Natural killer cell (primary cell): Measurements from ENCODE around the gene KCNS3. TPM values are rescaled to one million over a fixed set of nuclear protein-coding genes. Genes with fewer than 3 reads are reported as not detected.
"Not testable (repeated sequence)": the region's sequence is repeated elsewhere in the genome, so short reads cannot be mapped to it uniquely, and the experiment has no call there.

Experiments used
- ATAC-seq, 3 donors: fragments of 150-1000 bp in 2 of 3; fragments of 200-7000 bp in 1 of 3; cut with Tn5 transposase; 1 replicate in 1 of 3; 2 replicates in 2 of 3; pipeline ENCODE4 v1.10.0; 2021; ENCODE audit warnings: mild to moderate bottlenecking in 2 of 3, moderate library complexity in 2 of 3
- DNase-seq, 2 donors: peaks; one replicate each; pipeline versions ENCODE4 v3.0.0 to v3.0.0-alpha.2; 2013 to 2021; ENCODE audit warnings: mixed read lengths in 1 of 2
- H3K27ac ChIP-seq: one replicate; pipeline ENCODE4 v1.5.1; 2013; ENCODE audit warnings: mild to moderate bottlenecking, low read length
- H3K27me3 ChIP-seq: one replicate; pipeline ENCODE4 v1.6.1; 2013; ENCODE audit warnings: low read length; ENCODE audit not compliant: control insufficient read depth, insufficient read depth
- H3K36me3 ChIP-seq: one replicate; pipeline ENCODE4 v1.6.1; 2013; ENCODE audit warnings: low read length; ENCODE audit not compliant: control insufficient read depth, insufficient read depth
- H3K4me1 ChIP-seq: one replicate; pipeline ENCODE4 v1.6.1; 2013; ENCODE audit warnings: low read length; ENCODE audit not compliant: control insufficient read depth, insufficient read depth
- H3K4me3 ChIP-seq: one replicate; pipeline ENCODE4 v1.5.1; 2013; ENCODE audit warnings: low read length
- H3K9me3 ChIP-seq: one replicate; pipeline ENCODE4 v1.6.1; 2013; ENCODE audit warnings: low read length; ENCODE audit not compliant: control insufficient read depth, insufficient read depth
- H3K27ac Mint-ChIP-seq, 2 donors: one replicate each; pipeline ENCODE4 v1.8.0; 2022; ENCODE audit warnings: mild to moderate bottlenecking in 2 of 2, mixed read lengths in 2 of 2, moderate library complexity in 1 of 2
- H3K27me3 Mint-ChIP-seq, 2 donors: one replicate each; pipeline ENCODE4 v1.8.0; 2022; ENCODE audit warnings: low read depth in 2 of 2, mixed read lengths in 2 of 2
- H3K36me3 Mint-ChIP-seq: one replicate; pipeline ENCODE4 v1.8.0; 2022; ENCODE audit warnings: mixed read lengths
- H3K4me1 Mint-ChIP-seq, 2 donors: one replicate each; pipeline ENCODE4 v1.8.0; 2022; ENCODE audit warnings: mixed read lengths in 2 of 2
- H3K4me3 Mint-ChIP-seq: one replicate; pipeline ENCODE4 v1.8.0; 2022; ENCODE audit warnings: mild to moderate bottlenecking, moderate library complexity, mixed read lengths
- H3K9me3 Mint-ChIP-seq, 2 donors: one replicate each; pipeline ENCODE4 v1.8.0; 2022; ENCODE audit warnings: mixed read lengths in 2 of 2
- CTCF ChIP-seq: fragments of 200-600 bp; IDR thresholded peaks from one replicate; pipeline ENCODE4 v1.8.0; 2022; ENCODE audit warnings: antibody characterized with exemption
- WGBS: methylation state at CpG from one replicate; pipeline ENCODE4 v1.1.7; 2013; ENCODE audit warnings: missing lambda C conversion rate; ENCODE audit not compliant: insufficient coverage; 5-methylcytosine and 5-hydroxymethylcytosine counted together
- intact Hi-C: fragments of 100-400 bp; cut with micrococcal nuclease; formaldehyde crosslinking; loops from one replicate; pipeline ENCODE4 v1.14.2; 2022
- total RNA-seq, 4 donors: library from RNA; stranded (reverse); fragments of 120-200 nt in 1 of 4; gene quantifications; one replicate each; pipeline versions ENCODE4 v1.2.3 to v1.2.4, GENCODE V29; 2013 to 2022

The KCNS3 gene
- total RNA-seq, 3 donors from 2014 or later (not counting 1 experiment from before 2014, with no cell fraction given), result not detected

GRCh38 chr2:17962876-17963275, 84.4 kb downstream of the KCNS3 start:
- no peak overlapping the region for H3K4me3 Mint-ChIP-seq
- DNase-seq (no peak), ATAC-seq (no peak)
- no peaks in the 10 kb centered on the region for H3K36me3 Mint-ChIP-seq
- no peaks in the 10 kb centered on the region for H3K4me1 ChIP-seq
- H3K27me3 ChIP-seq, result no peaks in the 10 kb centered on the region
- no peak overlapping the region for H3K27ac Mint-ChIP-seq
- no peaks in the 10 kb centered on the region for H3K9me3 ChIP-seq
- no peaks in the 10 kb centered on the region for H3K36me3 ChIP-seq
- no peak overlapping the region for H3K4me3 ChIP-seq
- intact Hi-C loops, result no loop called here
- no peak for TF ChIP-seq CTCF
- peaks cover 5 to 8% of the 10 kb centered on the region in 2 donors for H3K9me3 Mint-ChIP-seq
- H3K27me3 Mint-ChIP-seq, result peaks cover 0 to 4% of the 10 kb centered on the region in 2 donors
- WGBS, result 18% methylated on average over 2 of the region's 2 CpGs
- H3K27ac ChIP-seq, result no peak overlapping the region
- peaks cover 0 to 4% of the 10 kb centered on the region in 2 donors for H3K4me1 Mint-ChIP-seq

DNA sequence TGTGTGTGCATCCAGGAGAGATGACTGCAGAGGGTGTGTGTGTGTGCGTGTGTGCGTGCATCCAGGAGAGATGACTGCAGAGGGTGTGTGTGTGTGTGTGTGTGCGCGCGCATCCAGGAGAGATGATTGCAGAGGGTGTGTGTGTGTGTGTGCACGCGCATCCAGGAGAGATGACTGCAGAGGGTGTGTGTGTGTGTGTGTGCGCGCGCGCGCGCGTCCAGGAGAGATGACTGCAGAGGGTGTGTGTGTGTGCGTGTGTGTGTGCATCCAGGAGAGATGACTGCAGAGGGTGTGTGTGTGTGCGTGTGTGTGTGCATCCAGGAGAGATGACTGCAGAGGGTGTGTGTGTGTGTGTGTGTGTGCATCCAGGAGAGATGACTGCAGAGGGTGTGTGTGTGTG, 85.1 kb downstream of the KCNS3 start:
- 100% methylated on average over 13 of the region's 16 CpGs for WGBS
- DNase-seq, H3K36me3 Mint-ChIP-seq, H3K27me3 ChIP-seq, intact Hi-C loops, H3K9me3 Mint-ChIP-seq, H3K27ac ChIP-seq, H3K9me3 ChIP-seq, H3K27me3 Mint-ChIP-seq, H3K36me3 ChIP-seq, ATAC-seq, H3K4me3 Mint-ChIP-seq, H3K27ac Mint-ChIP-seq, H3K4me3 ChIP-seq, H3K4me1 Mint-ChIP-seq, H3K4me1 ChIP-seq: not testable (repeated sequence)

- Histone ChIP-seq H3K4me3 (no peak overlapping the region), H3K27me3 (no peaks in the 10 kb centered on the region), H3K9me3 (no peaks in the 10 kb centered on the region), H3K4me1 (no peaks in the 10 kb centered on the region), H3K27ac (no peak overlapping the region), H3K36me3 (no peaks in the 10 kb centered on the region)
- ATAC-seq (no peak), DNase-seq (no peak)
- Mint-ChIP-seq H3K36me3 (no peaks in the 10 kb centered on the region), H3K4me3 (no peak overlapping the region), H3K27ac (no peak overlapping the region), H3K9me3 (peaks cover 5 to 8% of the 10 kb centered on the region in 2 donors), H3K27me3 (peaks cover 0 to 4% of the 10 kb centered on the region in 2 donors), H3K4me1 (peaks cover 0 to 4% of the 10 kb centered on the region in 2 donors)
- intact Hi-C loops, result no loop called here
- TF ChIP-seq CTCF, result no peak
- 35% methylated on average over 1 of the region's 3 CpGs for WGBS
Observed at GRCh38 chr2:17965196-17965595, 86.7 kb downstream of the KCNS3 start.

DNA sequence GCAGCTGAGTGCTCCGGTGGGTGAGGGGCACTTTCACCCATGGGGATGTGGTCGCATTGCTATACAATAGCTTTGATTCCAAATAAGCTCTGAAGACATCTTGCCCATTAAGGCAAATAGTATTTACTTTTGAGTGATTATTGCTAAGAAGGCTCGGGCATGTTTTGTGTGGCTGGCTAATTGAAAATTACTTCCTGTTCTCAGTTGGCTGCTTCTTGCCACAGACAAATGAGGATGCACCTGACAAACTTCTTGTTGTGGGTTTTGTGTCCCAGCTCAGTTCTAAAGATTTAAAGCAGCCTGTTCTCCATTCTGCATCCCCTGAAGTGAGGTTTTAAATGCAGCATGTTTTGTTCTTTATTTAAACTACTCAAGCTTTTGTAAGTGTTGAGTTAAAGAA, 88.3 kb downstream of the KCNS3 start:
- Histone ChIP-seq H3K4me1 (no peaks in the 10 kb centered on the region), H3K27me3 (no peaks in the 10 kb centered on the region), H3K36me3 (no peaks in the 10 kb centered on the region), H3K9me3 (no peaks in the 10 kb centered on the region), H3K27ac (no peak overlapping the region), H3K4me3 (no peak overlapping the region)
- TF ChIP-seq CTCF, result no peak
- H3K4me3 Mint-ChIP-seq, result no peak overlapping the region
- intact Hi-C loops, result no loop called here
- H3K36me3 Mint-ChIP-seq, result no peaks in the 10 kb centered on the region
- 43% methylated on average over 3 of the region's 3 CpGs for WGBS
- no peak for DNase-seq
- ATAC-seq, result no peak
- H3K27ac Mint-ChIP-seq, result no peak overlapping the region
- peaks cover 0 to 4% of the 10 kb centered on the region in 2 donors for H3K27me3 Mint-ChIP-seq
- H3K4me1 Mint-ChIP-seq, result peaks cover 0 to 4% of the 10 kb centered on the region in 2 donors
- peaks cover 5 to 8% of the 10 kb centered on the region in 2 donors for H3K9me3 Mint-ChIP-seq
